Measurements from ENCODE around the gene ITGA1. TPM values are rescaled to one million over a fixed set of nuclear protein-coding genes. Genes with fewer than 3 reads are reported as not detected.
"Not testable (repeated sequence)": the region's sequence is repeated elsewhere in the genome, so short reads cannot be mapped to it uniquely, and the experiment has no call there.

Gene ITGA1
- total RNA-seq, 1 experiment from 2014 or later, result 27.4 TPM

- Histone ChIP-seq H3K27ac (peak overlapping the region; percentile 67), H3K36me3 (no peaks in the 10 kb centered on the region), H3K4me3 (no peak overlapping the region), H3K4me1 (replicated peaks) (peaks cover 70% of the 10 kb centered on the region), H3K9me3 (replicated peaks) (no peaks in the 10 kb centered on the region), H3K27me3 (replicated peaks) (no peaks in the 10 kb centered on the region)
- DNase-seq (ENCODE audit: low read depth in 1 of 2, low spot score in 2 of 2), result peak in 1 of 2 experiments; percentile 28
Measured at GRCh38 chr5:52811067-52811749, 23.5 kb downstream of the ITGA1 start.

- Histone ChIP-seq H3K4me1 (replicated peaks) (peaks cover 50% of the 10 kb centered on the region), H3K9me3 (replicated peaks) (no peaks in the 10 kb centered on the region), H3K27me3 (replicated peaks) (no peaks in the 10 kb centered on the region), H3K27ac (peak overlapping the region; percentile 41), H3K4me3 (no peak overlapping the region), H3K36me3 (no peaks in the 10 kb centered on the region)
- no peak for DNase-seq (ENCODE audit: low read depth in 1 of 2, low spot score in 2 of 2)
Measured at GRCh38 chr5:52814352-52815148, 26.8 kb downstream of the ITGA1 start.

GRCh38 chr5:52817818-52818217 lies 30.1 kb downstream of the ITGA1 start:
- DNase-seq (ENCODE audit: low read depth in 1 of 2, low spot score in 2 of 2), result no peak
- no peaks in the 10 kb centered on the region for H3K27me3 ChIP-seq (replicated peaks)
- no peak overlapping the region for H3K27ac ChIP-seq
- peaks cover 21% of the 10 kb centered on the region for H3K4me1 ChIP-seq (replicated peaks)
- no peak overlapping the region for H3K4me3 ChIP-seq
- no peaks in the 10 kb centered on the region for H3K9me3 ChIP-seq (replicated peaks)
- no peaks in the 10 kb centered on the region for H3K36me3 ChIP-seq

GRCh38 chr5:52818360-52818759 lies 30.6 kb downstream of the ITGA1 start:
- H3K4me1 ChIP-seq (replicated peaks), result peaks cover 15% of the 10 kb centered on the region
- H3K36me3 ChIP-seq, result no peaks in the 10 kb centered on the region
- no peak for DNase-seq (ENCODE audit: low read depth in 1 of 2, low spot score in 2 of 2)
- H3K27me3 ChIP-seq (replicated peaks), result no peaks in the 10 kb centered on the region
- no peak overlapping the region for H3K27ac ChIP-seq
- no peak overlapping the region for H3K4me3 ChIP-seq
- H3K9me3 ChIP-seq (replicated peaks), result no peaks in the 10 kb centered on the region

GRCh38 chr5:52818807-52819206 lies 31.1 kb downstream of the ITGA1 start:
- not testable (repeated sequence) for H3K27me3 ChIP-seq (replicated peaks); DNase-seq (ENCODE audit: low read depth in 1 of 2, low spot score in 2 of 2); H3K27ac ChIP-seq; H3K36me3 ChIP-seq; H3K9me3 ChIP-seq (replicated peaks); H3K4me3 ChIP-seq
- peaks cover 11% of the 10 kb centered on the region for H3K4me1 ChIP-seq (replicated peaks)

- Histone ChIP-seq H3K27me3 (replicated peaks) (no peaks in the 10 kb centered on the region), H3K9me3 (replicated peaks) (no peaks in the 10 kb centered on the region), H3K4me3 (no peak overlapping the region), H3K4me1 (replicated peaks) (no peaks in the 10 kb centered on the region; the same call in 1 of the 2 replicates), H3K36me3 (no peaks in the 10 kb centered on the region), H3K27ac (no peak overlapping the region)
- no peak for DNase-seq (ENCODE audit: low read depth in 1 of 2, low spot score in 2 of 2)
Measured at GRCh38 chr5:52821901-52822300, 34.2 kb downstream of the ITGA1 start.

- H3K4me1 ChIP-seq (replicated peaks), result no peaks in the 10 kb centered on the region; the same call in 1 of the 2 replicates
- H3K27me3 ChIP-seq (replicated peaks), result no peaks in the 10 kb centered on the region
- H3K4me3 ChIP-seq, result no peak overlapping the region
- no peak overlapping the region for H3K27ac ChIP-seq
- no peaks in the 10 kb centered on the region for H3K36me3 ChIP-seq
- DNase-seq (ENCODE audit: low read depth in 1 of 2, low spot score in 2 of 2), result no peak
- no peaks in the 10 kb centered on the region for H3K9me3 ChIP-seq (replicated peaks)
Measured at GRCh38 chr5:52822437-52822836, 34.7 kb downstream of the ITGA1 start.

- Histone ChIP-seq H3K4me3 (no peak overlapping the region), H3K27me3 (replicated peaks) (no peaks in the 10 kb centered on the region), H3K27ac (no peak overlapping the region), H3K4me1 (replicated peaks) (no peaks in the 10 kb centered on the region), H3K36me3 (no peaks in the 10 kb centered on the region), H3K9me3 (replicated peaks) (no peaks in the 10 kb centered on the region)
- no peak for DNase-seq (ENCODE audit: low read depth in 1 of 2, low spot score in 2 of 2)
Measured at GRCh38 chr5:52824827-52825226, 37.1 kb downstream of the ITGA1 start.

- H3K36me3 ChIP-seq, result no peaks in the 10 kb centered on the region
- H3K4me3 ChIP-seq, result no peak overlapping the region
- H3K9me3 ChIP-seq (replicated peaks), result no peaks in the 10 kb centered on the region
- no peak overlapping the region for H3K27ac ChIP-seq
- H3K27me3 ChIP-seq (replicated peaks), result no peaks in the 10 kb centered on the region
- DNase-seq (ENCODE audit: low read depth in 1 of 2, low spot score in 2 of 2), result no peak
- no peaks in the 10 kb centered on the region for H3K4me1 ChIP-seq (replicated peaks)
Measured at GRCh38 chr5:52825826-52826225, 38.1 kb downstream of the ITGA1 start.

GRCh38 chr5:52827815-52828214 lies 40.1 kb downstream of the ITGA1 start:
- Histone ChIP-seq H3K27ac (no peak overlapping the region), H3K4me3 (no peak overlapping the region), H3K36me3 (no peaks in the 10 kb centered on the region), H3K4me1 (replicated peaks) (peaks cover 5% of the 10 kb centered on the region; the same call in 1 of the 2 replicates), H3K9me3 (replicated peaks) (no peaks in the 10 kb centered on the region), H3K27me3 (replicated peaks) (no peaks in the 10 kb centered on the region)
- no peak for DNase-seq (ENCODE audit: low read depth in 1 of 2, low spot score in 2 of 2)

- no peaks in the 10 kb centered on the region for H3K27me3 ChIP-seq (replicated peaks)
- peaks cover 5% of the 10 kb centered on the region; the same call in 1 of the 2 replicates for H3K4me1 ChIP-seq (replicated peaks)
- no peak overlapping the region for H3K4me3 ChIP-seq
- H3K27ac ChIP-seq, result no peak overlapping the region
- DNase-seq (ENCODE audit: low read depth in 1 of 2, low spot score in 2 of 2), result no peak
- H3K36me3 ChIP-seq, result no peaks in the 10 kb centered on the region
- H3K9me3 ChIP-seq (replicated peaks), result no peaks in the 10 kb centered on the region
Measured at GRCh38 chr5:52829664-52830063, 41.9 kb downstream of the ITGA1 start.

- peaks cover 5% of the 10 kb centered on the region; the same call in 1 of the 2 replicates for H3K4me1 ChIP-seq (replicated peaks)
- no peak for DNase-seq (ENCODE audit: low read depth in 1 of 2, low spot score in 2 of 2)
- H3K36me3 ChIP-seq, result no peaks in the 10 kb centered on the region
- no peak overlapping the region for H3K4me3 ChIP-seq
- no peak overlapping the region for H3K27ac ChIP-seq
- no peaks in the 10 kb centered on the region for H3K27me3 ChIP-seq (replicated peaks)
- no peaks in the 10 kb centered on the region for H3K9me3 ChIP-seq (replicated peaks)
Measured at GRCh38 chr5:52830650-52831049, 42.9 kb downstream of the ITGA1 start.

- Histone ChIP-seq H3K4me1 (replicated peaks) (peaks cover 11% of the 10 kb centered on the region), H3K9me3 (replicated peaks) (no peaks in the 10 kb centered on the region), H3K27ac (no peak overlapping the region), H3K36me3 (no peaks in the 10 kb centered on the region), H3K4me3 (no peak overlapping the region), H3K27me3 (replicated peaks) (no peaks in the 10 kb centered on the region)
- DNase-seq (ENCODE audit: low read depth in 1 of 2, low spot score in 2 of 2), result no peak
Measured at GRCh38 chr5:52831786-52832511, 44.2 kb downstream of the ITGA1 start.

GRCh38 chr5:52834320-52834719 lies 46.6 kb downstream of the ITGA1 start:
- no peaks in the 10 kb centered on the region for H3K9me3 ChIP-seq (replicated peaks)
- no peak for DNase-seq (ENCODE audit: low read depth in 1 of 2, low spot score in 2 of 2)

More at GRCh38 chr5:52834320-52834719, 46.6 kb downstream of the ITGA1 start:
- Histone ChIP-seq H3K4me3 (no peak overlapping the region), H3K36me3 (no peaks in the 10 kb centered on the region), H3K27ac (no peak overlapping the region), H3K4me1 (replicated peaks) (peaks cover 32% of the 10 kb centered on the region), H3K27me3 (replicated peaks) (no peaks in the 10 kb centered on the region)
